Mesenchymal stem cell (in vitro differentiated cells and primary cell): ENCODE results near the gene FNDC3B.

Experiments used
- DNase-seq: peaks from one replicate; pipeline ENCODE4 v3.0.0-alpha.2; 2013
- H2AFZ ChIP-seq: one replicate; pipeline ENCODE4 v1.6.1; 2013; ENCODE audit warnings: low read depth, mild to moderate bottlenecking, control low read depth, inconsistent platforms, low read length, moderate library complexity
- H2AK5ac ChIP-seq: 2 replicates; pipeline ENCODE4 v1.6.1; 2013; ENCODE audit warnings: low read length, moderate library complexity, mild to moderate bottlenecking, inconsistent platforms; ENCODE audit not compliant: severe bottlenecking
- H2BK120ac ChIP-seq: one replicate; pipeline ENCODE4 v1.6.1; 2013; ENCODE audit warnings: low read depth, mild to moderate bottlenecking, inconsistent platforms, low read length, moderate library complexity
- H2BK12ac ChIP-seq, 2 experiments: one replicate each; pipeline ENCODE4 v1.6.1; 2013; ENCODE audit warnings: inconsistent platforms in 2 of 2, low read length in 2 of 2, mild to moderate bottlenecking in 2 of 2, moderate library complexity in 2 of 2, control low read depth in 1 of 2
- H2BK15ac ChIP-seq: one replicate; pipeline ENCODE4 v1.6.1; 2013; ENCODE audit warnings: mild to moderate bottlenecking, low read depth, inconsistent platforms; ENCODE audit not compliant: poor library complexity, severe bottlenecking
- H2BK5ac ChIP-seq: 2 replicates; pipeline ENCODE4 v1.6.1; 2013; ENCODE audit warnings: low read depth, mild to moderate bottlenecking, low read length, control low read depth, inconsistent platforms; ENCODE audit not compliant: poor library complexity, severe bottlenecking
- H3K14ac ChIP-seq, 2 experiments: one replicate each; pipeline ENCODE4 v1.6.1; 2013; ENCODE audit warnings: inconsistent platforms in 2 of 2, low read length in 2 of 2, control low read depth in 1 of 2, mild to moderate bottlenecking in 1 of 2, moderate library complexity in 1 of 2
- H3K18ac ChIP-seq, 2 experiments: one replicate each; pipeline ENCODE4 v1.6.1; 2013; ENCODE audit warnings: inconsistent platforms in 2 of 2, low read length in 2 of 2, control low read depth in 1 of 2, low read depth in 1 of 2, mild to moderate bottlenecking in 1 of 2
- H3K23ac ChIP-seq, 2 experiments: one replicate each; pipeline ENCODE4 v1.6.1; 2013; ENCODE audit warnings: inconsistent platforms in 2 of 2, low read length in 2 of 2, mild to moderate bottlenecking in 2 of 2, moderate library complexity in 2 of 2, control low read depth in 1 of 2
- H3K27ac ChIP-seq: 2 replicates; pipeline ENCODE4 v1.5.1; 2013; ENCODE audit warnings: mild to moderate bottlenecking, moderate library complexity, low read length, control low read depth, inconsistent platforms; ENCODE audit not compliant: poor library complexity, severe bottlenecking
- H3K27me3 ChIP-seq, 2 experiments: 2 replicates each; pipeline versions ENCODE4 v1.6.1 to v1.7.0; 2013; ENCODE audit warnings: low read length in 2 of 2, mild to moderate bottlenecking in 2 of 2, moderate library complexity in 2 of 2, control low read depth in 1 of 2, inconsistent platforms in 1 of 2; ENCODE audit not compliant: control insufficient read depth in 1 of 2, insufficient read depth in 1 of 2
- H3K36me3 ChIP-seq, 2 experiments: 2 replicates each; pipeline versions ENCODE4 v1.6.1 to v1.7.0; 2013; ENCODE audit warnings: low read length in 2 of 2, control low read depth in 1 of 2, inconsistent platforms in 1 of 2, low read depth in 1 of 2, mild to moderate bottlenecking in 1 of 2; ENCODE audit not compliant: insufficient read depth in 2 of 2, control insufficient read depth in 1 of 2
- H3K4ac ChIP-seq, 2 experiments: one replicate each; pipeline ENCODE4 v1.6.1; 2013; ENCODE audit warnings: inconsistent platforms in 2 of 2, low read length in 2 of 2, mild to moderate bottlenecking in 2 of 2, moderate library complexity in 2 of 2, control low read depth in 1 of 2, low read depth in 1 of 2
- H3K4me1 ChIP-seq: 2 replicates; pipeline ENCODE4 v1.6.1; 2013; ENCODE audit warnings: low read depth, low read length, control low read depth; ENCODE audit not compliant: control insufficient read depth, insufficient read depth
- H3K4me2 ChIP-seq: 2 replicates; pipeline ENCODE4 v1.6.1; 2013; ENCODE audit warnings: low read length, mild to moderate bottlenecking, inconsistent platforms; ENCODE audit not compliant: poor library complexity, severe bottlenecking
- H3K4me3 ChIP-seq, 2 experiments: 2 replicates each; pipeline versions ENCODE4 v1.5.1 to v1.7.0; 2013; ENCODE audit warnings: low read length in 2 of 2, mild to moderate bottlenecking in 2 of 2, control low read depth in 1 of 2, low read depth in 1 of 2; ENCODE audit not compliant: insufficient read depth in 1 of 2
- H3K79me1 ChIP-seq: replicated peaks from 2 replicates; pipeline ENCODE4 v1.6.1; 2013; ENCODE audit warnings: mild to moderate bottlenecking, control low read depth, low read length, inconsistent platforms; ENCODE audit not compliant: poor library complexity, severe bottlenecking
- H3K9ac ChIP-seq: 2 replicates; pipeline ENCODE4 v1.7.0; 2013; ENCODE audit warnings: mild to moderate bottlenecking, low read length, moderate library complexity
- H3K9me3 ChIP-seq: 2 replicates; pipeline ENCODE4 v1.7.0; 2013; ENCODE audit warnings: mild to moderate bottlenecking, low read length; ENCODE audit not compliant: control insufficient read depth
- H4K8ac ChIP-seq: one replicate; pipeline ENCODE4 v1.6.1; 2013; ENCODE audit warnings: inconsistent platforms, mild to moderate bottlenecking, low read length, moderate library complexity
- H4K91ac ChIP-seq: one replicate; pipeline ENCODE4 v1.6.1; 2013; ENCODE audit warnings: mild to moderate bottlenecking, low read length, inconsistent platforms
- WGBS: methylation state at CpG from one replicate; pipeline ENCODE4 v1.1.7; 2013; ENCODE audit warnings: mixed read lengths; 5-methylcytosine and 5-hydroxymethylcytosine counted together

FNDC3B gene

DNA sequence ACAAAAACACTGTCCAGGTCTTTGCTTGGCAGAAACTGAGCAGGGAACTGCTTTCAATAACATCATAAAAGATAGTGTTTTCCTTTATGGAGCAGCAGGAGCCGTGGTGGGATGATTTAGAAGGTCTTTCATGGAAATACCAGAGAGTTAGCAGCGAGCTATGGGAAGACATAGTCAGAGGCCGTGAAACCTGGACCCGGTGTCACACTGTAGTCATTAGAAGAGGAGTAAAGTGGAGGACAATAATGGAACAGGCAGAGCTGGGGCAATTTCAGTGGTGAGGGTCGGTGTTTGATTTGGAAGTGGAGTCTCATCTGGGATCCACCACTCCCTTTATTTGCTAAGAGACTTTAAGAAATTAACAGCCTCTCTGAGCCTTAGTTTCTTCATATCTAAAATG is 351.4 kb downstream of the FNDC3B start:
- Histone ChIP-seq H2BK15ac (no peak overlapping the region), H2AK5ac (no peak overlapping the region), H2BK5ac (no peak overlapping the region), H3K23ac (no peak overlapping the region), H3K14ac (no peak overlapping the region), H3K27ac (no peak overlapping the region), H2AFZ (no peak overlapping the region), H3K79me1 (peaks cover 18% of the 10 kb centered on the region), H3K4me3 (no peak overlapping the region), H3K4ac (no peak overlapping the region), H4K91ac (no peak overlapping the region), H3K4me1 (peaks cover 3% of the 10 kb centered on the region), H3K18ac (no peak overlapping the region), H3K9me3 (no peaks in the 10 kb centered on the region), H4K8ac (no peak overlapping the region), H3K36me3 (peaks cover 7 to 51% of the 10 kb centered on the region in 2 experiments), H2BK120ac (no peak overlapping the region), H3K9ac (no peak overlapping the region), H3K27me3 (no peaks in the 10 kb centered on the region), H3K4me2 (no peak overlapping the region), H2BK12ac (no peak overlapping the region)
- WGBS = 99% methylated on average over 5 of the region's 5 CpGs
- no peak for DNase-seq

DNA sequence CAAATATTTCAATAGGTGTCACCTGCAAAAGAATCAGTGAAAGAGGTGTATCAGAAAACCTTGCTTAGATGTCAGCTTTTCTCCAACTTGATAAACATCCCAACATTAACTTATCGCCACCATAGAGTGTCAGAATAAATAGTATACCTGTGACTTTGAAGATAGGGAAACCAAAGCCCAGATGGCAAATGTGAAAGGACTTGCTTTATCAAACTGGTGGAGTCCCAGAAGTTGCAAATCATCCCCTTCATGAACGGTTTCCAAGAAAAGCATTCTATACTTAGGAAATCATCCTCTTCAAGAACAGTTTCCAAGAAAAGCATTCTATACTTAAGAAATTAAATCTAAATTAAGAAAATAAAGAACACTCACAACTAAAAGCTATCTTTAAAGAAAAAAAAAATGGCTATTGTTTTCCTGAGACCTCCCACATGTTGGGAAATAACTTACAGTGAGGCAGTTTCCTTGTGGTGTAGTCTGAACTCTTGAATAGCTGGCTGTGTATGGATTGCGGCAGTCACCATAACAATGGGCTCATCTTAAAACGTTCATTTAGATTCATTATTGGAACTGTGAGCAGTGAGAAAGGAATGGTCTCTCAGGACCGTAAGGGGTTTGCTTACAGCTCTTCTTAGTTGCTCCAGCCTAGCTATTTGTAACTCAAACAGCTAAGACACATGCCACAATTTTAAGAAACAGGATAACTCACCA is 352.4 kb downstream of the FNDC3B start:
- H3K79me1 ChIP-seq = peaks cover 20% of the 10 kb centered on the region
- no peak overlapping the region for H2BK12ac ChIP-seq
- WGBS = 100% methylated on average over 2 of the region's 5 CpGs
- no peak overlapping the region for H3K14ac ChIP-seq
- H3K9me3 ChIP-seq = no peaks in the 10 kb centered on the region
- H3K27ac ChIP-seq = no peak overlapping the region
- no peak overlapping the region for H4K8ac ChIP-seq
- H3K9ac ChIP-seq = no peak overlapping the region
- H3K4me1 ChIP-seq = peaks cover 3% of the 10 kb centered on the region
- H2BK5ac ChIP-seq = no peak overlapping the region
- no peak overlapping the region for H2AK5ac ChIP-seq
- no peaks in the 10 kb centered on the region for H3K27me3 ChIP-seq
- DNase-seq = peak; percentile 54
- H3K36me3 ChIP-seq = peaks cover 11 to 58% of the 10 kb centered on the region in 2 experiments
- H2BK15ac ChIP-seq = no peak overlapping the region
- H2AFZ ChIP-seq = no peak overlapping the region
- H3K18ac ChIP-seq = no peak overlapping the region
- H4K91ac ChIP-seq = no peak overlapping the region
- no peak overlapping the region for H3K23ac ChIP-seq
- H3K4me3 ChIP-seq = no peak overlapping the region
- H3K4ac ChIP-seq = no peak overlapping the region
- H3K4me2 ChIP-seq = no peak overlapping the region
- no peak overlapping the region for H2BK120ac ChIP-seq

DNA sequence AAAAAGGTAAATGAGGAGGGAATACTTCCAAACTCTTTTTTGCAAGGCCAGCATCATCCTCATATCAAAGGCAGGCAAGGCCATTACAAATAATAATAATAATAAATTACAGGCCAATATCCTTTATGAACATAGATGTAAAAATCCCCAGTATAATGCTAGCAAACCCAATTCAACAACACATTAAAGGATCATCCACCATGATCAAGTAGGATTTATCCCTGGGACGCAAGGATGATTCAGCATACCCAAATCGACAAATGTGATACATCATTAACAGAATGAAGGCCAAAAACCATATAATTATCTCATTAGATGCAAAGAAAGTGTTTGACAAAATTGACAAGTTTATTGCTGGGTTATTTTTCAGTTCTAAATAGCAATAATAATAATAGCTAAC is 355.3 kb downstream of the FNDC3B start:
- H3K27ac ChIP-seq = no peak overlapping the region
- no peak overlapping the region for H3K4me2 ChIP-seq
- H3K9ac ChIP-seq = no peak overlapping the region
- H2BK120ac ChIP-seq = no peak overlapping the region
- H3K36me3 ChIP-seq = peaks cover 6 to 60% of the 10 kb centered on the region in 2 experiments
- H3K9me3 ChIP-seq = no peaks in the 10 kb centered on the region
- no peaks in the 10 kb centered on the region for H3K4me1 ChIP-seq
- no peak overlapping the region for H3K4ac ChIP-seq
- WGBS = 100% methylated on average over 1 of the region's 2 CpGs
- H3K4me3 ChIP-seq = no peak overlapping the region
- H2AFZ ChIP-seq = no peak overlapping the region
- H4K8ac ChIP-seq = no peak overlapping the region
- H3K27me3 ChIP-seq = no peaks in the 10 kb centered on the region
- no peak overlapping the region for H2BK12ac ChIP-seq
- no peak overlapping the region for H3K23ac ChIP-seq
- H4K91ac ChIP-seq = no peak overlapping the region
- H2BK15ac ChIP-seq = no peak overlapping the region
- no peak overlapping the region for H3K18ac ChIP-seq
- DNase-seq = no peak
- no peak overlapping the region for H2BK5ac ChIP-seq
- no peak overlapping the region for H3K14ac ChIP-seq
- peaks cover 14% of the 10 kb centered on the region for H3K79me1 ChIP-seq
- no peak overlapping the region for H2AK5ac ChIP-seq

DNA sequence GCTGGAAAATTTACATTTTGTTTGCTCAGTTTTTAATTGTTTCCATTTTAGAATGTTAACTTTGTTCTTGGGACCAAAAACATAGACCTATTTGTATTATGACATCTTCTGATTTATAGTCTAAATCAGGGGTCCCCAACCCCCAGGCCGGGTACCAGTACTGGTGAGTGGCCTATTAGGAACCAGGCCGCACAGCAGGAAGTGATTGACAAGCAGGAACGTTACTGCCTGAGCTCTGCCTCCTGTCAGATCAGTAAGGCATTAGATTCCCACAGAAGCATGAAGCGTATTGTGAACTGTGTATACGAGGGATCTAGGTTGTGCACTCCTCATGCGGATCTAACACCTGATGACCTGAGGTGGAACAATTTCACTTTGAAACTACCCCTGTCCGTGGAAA is 357.0 kb downstream of the FNDC3B start:
- Histone ChIP-seq H2AK5ac (no peak overlapping the region), H2BK12ac (no peak overlapping the region), H3K4me1 (no peaks in the 10 kb centered on the region), H3K79me1 (peaks cover 10% of the 10 kb centered on the region), H4K8ac (no peak overlapping the region), H3K9me3 (no peaks in the 10 kb centered on the region), H3K36me3 (peaks cover 12 to 66% of the 10 kb centered on the region in 2 experiments), H3K4me3 (no peak overlapping the region), H3K27me3 (no peaks in the 10 kb centered on the region), H2BK5ac (no peak overlapping the region), H2BK15ac (no peak overlapping the region), H2BK120ac (no peak overlapping the region), H3K4ac (no peak overlapping the region), H4K91ac (no peak overlapping the region), H3K9ac (no peak overlapping the region), H3K14ac (no peak overlapping the region), H2AFZ (no peak overlapping the region), H3K23ac (no peak overlapping the region), H3K18ac (no peak overlapping the region), H3K27ac (no peak overlapping the region), H3K4me2 (no peak overlapping the region)
- WGBS = 79% methylated on average over 7 of the region's 7 CpGs
- DNase-seq = no peak
